NOMO-1 treated with DMSO at 0.1 percent for 48 hours (cell line): ENCODE measurements around the gene GPC1.

Experiments
- DNase-seq: peaks from one replicate; lab custom pipeline; 2025; ENCODE audit not compliant: unreplicated experiment; lab: John Stamatoyannopoulos, UW

Gene GPC1

DNA sequence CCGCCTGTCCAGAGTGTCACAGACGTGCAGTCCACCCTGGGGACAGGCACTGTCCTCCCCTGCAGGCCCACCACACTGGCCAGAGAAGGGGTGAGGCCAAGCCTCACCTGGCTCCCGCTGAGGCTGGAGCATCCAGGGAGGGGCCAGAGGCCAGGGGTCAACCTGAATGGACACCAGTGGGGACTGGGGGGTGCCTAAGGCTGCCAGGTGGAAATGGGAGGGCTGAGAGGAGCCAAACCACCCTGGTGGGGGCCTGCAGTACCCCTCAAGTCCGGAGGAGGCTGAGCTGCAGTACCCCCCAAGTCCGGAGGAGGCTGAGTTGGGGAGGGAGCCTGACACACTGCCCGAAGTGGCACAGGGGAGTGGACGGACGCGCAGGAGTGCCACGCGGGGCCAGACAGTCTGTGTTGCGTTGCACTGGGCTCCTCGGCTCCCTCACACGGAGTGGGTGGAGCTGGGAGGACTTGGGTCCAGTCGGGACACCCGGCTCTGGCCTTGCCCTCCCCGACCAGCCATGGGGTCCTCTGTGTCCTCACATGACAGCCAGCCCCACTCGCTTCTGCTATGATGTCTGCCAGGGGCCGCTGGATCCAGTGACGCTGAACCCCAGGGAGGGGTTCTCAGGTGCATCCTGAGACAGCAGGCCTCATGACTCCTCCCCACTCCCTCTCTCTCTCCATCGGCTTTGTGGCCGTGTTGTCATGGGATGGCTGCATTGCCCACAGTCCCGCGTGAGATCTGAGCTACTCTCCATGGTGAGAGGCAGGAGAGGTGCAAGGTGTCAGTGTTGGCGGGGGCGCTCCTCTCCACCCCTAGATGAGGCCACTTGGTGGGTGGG lies 22.3 kb upstream of the GPC1 start:
- no peak for DNase-seq

DNA sequence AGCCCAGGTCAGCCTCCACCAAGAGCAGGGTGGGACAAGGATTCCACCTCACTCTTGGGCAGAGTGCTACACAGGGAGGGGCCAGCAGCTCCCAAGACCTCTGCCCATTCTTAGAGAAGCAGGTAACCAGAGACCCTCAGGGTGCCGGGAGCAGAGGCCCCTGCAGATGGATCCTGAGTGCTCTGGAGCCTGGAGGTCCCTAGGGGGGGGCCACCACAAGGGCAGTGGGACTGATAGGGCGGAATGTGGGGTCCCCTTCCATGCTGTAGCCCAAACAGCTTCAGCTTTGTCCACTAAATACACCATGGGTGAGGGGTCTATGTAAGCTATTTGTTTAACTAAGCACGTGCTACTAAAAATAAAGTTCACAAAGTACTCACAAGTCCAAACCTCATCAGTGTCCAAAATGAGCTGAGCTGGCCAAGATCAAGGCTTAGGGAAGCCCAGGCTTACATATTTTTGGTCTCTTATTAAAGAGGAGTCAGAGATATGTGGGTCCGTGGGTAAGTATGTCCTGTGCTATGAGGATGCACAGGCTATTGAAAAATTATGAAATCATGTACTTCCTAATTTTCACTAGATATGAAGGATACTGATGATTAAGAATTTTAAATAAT lies 21.5 kb upstream of the GPC1 start:
- DNase-seq: no peak

DNA sequence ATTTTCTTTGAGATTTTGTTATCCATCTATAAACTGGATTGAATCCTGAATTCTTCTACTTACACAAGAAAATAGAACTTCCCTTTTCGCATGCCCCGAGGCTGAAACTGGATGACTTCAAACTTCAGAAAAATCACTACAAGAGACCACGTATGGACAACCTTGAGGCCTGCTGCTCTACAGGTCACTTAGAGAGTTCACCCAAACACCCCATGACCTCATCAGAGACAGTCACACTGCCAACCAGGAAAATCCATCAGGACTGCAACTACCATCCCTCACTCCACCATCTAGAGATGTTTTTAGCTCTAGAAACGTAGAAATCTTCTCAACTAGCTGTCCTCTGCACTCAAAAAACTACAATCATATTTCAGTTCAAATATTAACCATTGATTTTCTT lies 18.6 kb upstream of the GPC1 start:
- no peak for DNase-seq

DNA sequence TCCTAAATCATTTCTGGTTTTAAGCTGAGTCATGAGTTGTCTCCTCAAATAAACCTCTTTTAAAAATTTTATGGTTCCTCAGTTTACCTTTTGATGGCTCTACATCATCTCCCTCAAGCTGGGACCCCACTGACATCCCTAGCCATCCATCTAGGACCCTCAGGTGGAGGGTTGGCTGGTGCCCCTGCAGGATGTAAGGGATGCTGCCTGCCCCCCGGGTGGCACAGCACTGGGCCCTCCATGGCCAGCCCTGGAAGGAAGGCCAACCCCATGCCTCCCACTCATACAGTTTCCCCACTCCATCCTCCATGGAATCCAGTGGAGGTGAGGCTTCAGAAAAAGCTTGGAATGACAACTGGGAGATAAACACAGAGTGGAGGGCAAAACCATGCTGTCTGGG lies 17.2 kb upstream of the GPC1 start:
- DNase-seq: no peak

DNA sequence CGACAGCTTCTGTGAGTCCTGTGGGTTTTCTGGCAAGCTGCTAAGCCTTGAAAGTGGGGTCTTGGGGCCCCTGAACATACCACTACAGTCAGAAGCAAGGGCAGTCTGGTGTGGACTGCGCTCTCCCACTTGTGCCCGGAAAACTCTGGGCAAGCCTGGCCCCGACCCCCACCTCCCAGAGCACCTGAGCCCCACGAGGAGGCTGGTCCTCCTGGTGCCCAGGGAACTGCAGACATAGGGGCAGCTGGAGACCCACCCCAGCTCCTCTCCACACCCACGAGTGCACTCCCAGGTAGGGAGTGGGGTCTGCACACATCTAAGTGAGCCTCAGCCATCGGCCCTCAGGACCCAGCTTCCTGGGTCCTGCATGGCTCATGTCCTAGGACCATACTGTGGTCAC lies 16.2 kb upstream of the GPC1 start:
- no peak for DNase-seq

DNA sequence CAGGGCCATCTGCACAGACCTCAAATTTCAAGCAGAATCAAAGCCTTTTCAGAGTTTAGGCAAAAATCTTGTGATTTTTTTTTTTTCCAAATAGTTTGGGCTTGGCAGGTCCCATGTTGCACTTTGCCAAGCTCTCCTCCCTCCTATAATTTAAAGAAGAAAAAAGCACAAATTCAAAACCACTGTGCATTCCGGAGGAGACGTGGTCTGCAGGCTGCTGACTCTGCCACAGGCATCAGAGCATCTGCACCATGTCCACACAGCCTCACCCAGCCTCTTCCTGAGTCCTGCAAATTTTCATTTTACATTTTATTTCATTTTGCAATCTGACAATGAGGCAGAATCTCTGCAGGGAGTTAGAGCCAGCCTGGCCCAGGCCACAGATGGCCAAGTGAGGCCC lies 15.7 kb upstream of the GPC1 start:
- no peak for DNase-seq

DNA sequence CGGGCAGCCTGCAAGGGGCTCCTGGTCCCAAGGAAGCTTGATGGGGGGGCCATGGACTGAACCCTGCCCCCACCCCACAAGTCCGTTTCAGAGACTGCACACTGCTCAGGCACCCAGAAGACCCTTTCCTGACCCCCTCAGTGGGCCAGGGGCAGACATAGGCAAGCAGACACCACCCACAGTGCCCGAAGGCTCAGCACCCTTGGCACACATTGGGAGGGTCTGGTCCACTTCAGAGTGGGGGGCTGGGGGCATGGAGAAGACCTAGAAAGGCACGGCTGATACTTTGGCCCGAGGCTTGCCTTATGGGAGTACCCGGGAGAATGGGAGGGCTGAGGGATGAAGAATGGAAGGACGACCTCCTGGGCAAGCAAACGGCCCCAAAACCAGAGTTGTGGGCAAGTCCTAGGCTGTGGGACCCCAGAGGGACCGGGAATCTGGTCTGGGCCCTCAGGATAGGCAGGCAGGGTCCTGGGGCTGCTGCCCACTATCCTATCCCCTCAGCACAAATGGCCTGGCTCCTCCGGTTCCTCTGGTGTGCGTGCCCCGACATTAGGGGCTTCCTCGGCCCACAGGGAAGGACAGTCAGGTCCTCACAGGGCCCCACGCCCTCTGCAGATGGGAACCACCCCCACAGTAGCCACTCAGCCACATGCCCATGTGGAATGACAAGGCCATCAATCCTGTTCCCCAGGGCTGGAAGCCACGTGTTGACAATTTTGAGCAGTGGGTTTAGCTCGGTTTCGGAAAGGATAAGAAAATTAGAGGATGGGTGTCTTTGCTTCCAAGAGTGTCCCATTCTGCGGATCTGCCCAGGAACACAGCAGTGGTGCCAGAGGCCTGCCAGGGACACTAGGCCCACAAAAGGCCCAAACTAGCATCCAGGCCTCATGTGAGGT lies 15.0 kb upstream of the GPC1 start:
- no peak for DNase-seq

DNA sequence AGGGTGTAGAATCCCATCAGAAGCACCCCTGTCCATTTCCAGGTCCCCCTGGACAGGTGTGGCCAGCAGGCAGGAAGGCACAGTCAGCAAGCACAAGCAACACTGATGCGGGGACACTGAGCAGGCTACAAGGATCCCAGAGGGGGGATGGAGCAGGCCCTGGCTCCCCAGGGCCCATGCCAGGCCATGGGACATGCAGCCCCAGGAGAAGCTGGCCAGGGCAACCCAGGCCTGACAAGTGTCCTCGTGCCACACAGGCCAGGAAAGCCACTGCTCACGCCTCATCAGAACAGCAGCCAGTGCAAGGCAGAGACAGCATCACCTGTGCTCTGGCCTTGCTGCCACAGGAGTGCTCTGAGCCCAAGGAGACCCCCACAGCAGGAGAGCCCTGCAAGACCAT lies 14.1 kb upstream of the GPC1 start:
- no peak for DNase-seq

DNA sequence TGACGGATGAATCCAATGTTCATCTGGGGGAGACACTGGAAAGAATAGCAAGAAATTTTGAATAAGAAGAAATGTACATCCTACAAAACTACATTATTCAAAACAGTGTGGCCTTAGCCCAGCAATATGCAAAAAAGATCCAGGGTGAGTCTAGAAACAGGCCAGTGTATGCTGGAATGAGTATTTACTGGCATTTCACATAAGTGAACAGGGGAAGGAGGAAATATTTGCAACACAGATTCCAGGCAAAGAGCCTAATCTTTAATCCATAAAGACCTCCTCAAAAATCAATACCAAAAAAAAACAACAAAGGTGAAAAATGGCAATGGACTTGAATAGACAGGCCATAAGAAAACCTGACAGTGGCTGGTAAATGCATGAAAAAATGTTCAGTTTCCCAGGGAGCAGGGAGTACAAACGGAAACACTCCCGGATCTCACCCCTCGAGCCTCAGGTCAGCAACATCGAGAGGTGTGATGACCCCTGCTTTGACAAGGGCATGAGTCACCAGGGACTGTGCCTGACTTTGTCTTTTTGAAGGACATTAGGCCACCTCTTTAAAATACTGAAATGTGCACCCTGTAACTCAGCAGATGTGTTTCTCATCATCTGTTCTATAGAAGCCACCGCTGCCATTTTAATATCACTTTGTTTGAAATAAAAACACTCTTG lies 12.7 kb upstream of the GPC1 start:
- no peak for DNase-seq

DNA sequence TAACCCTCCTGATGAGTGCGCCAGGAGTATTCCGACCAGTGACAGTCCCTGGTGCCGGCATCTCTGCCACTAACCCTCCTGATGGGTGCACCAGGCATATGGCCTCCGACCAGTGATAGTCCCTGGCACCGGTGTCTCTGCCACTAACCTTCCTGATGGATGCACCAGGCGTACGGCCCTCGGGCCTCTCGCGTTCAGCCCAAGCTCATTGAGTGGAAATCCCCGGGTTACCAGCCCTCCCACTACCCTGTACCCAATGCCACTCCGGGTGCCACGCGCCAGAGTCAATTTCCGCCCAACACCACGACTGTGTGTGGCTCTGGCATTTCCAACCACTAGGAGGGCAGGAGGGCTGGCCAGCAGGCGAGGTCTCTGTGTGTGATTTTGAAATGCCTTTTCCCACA lies 11.7 kb upstream of the GPC1 start:
- no peak for DNase-seq

DNA sequence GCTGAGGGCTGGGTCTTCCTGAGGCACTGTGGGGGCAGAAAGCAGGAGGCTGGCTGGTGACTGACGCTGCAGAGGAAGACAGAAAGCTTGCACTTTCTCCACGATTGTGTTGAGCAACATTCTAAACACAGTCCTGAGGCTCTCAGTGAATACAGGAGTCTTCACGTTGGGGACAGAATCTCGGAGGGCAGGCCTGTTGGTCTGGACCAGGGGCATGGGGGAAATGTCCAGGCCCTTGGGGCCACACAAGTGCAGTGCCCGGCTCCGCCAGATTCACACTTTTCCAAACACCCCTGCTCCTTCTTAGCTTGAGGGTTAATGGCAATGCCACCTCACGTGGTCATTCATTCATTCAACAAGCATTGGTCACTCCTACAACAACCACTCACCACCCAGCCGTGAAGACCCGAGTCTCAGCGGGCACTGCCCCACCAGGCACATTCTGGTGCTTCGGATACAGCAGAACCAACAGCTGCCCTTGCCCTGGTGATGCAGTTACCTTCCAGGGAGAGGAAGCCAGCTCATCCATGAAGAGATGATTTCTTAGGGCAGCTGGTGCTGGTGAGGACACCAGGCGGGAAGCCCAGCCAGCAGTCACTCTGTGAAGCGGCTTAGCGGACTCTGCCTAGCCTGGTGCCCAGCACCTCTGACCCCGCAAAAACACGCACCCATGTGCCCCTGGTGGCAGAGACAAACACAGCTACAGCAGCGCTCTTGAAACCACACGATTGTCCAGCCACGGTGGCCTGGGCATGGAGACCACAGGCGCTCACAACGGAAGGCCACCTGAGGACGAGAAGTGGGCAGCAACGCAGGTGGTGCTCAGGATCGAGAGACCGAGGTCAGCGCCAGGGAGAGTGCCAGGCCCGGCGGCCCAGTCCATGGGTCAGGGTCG lies 10.9 kb upstream of the GPC1 start:
- no peak for DNase-seq

DNA sequence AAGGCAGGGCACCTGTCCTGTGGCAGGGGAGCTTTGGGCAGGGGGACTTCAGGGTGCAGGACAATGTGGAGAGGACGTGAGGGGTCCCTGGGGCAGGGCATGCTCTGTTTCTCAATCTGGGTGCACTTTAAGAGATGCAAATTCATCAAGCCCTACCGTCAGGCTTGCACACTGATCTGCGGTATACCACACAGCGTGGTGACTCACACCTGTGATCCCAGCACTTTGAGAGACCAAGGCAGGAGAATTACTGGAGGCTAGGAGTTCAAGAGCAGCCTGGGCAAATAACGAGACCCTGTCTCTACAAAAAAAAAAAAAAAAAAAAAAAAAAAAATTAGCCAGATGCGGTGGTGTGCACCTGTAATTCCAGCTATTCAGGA lies 10.2 kb upstream of the GPC1 start:
- no peak for DNase-seq

DNA sequence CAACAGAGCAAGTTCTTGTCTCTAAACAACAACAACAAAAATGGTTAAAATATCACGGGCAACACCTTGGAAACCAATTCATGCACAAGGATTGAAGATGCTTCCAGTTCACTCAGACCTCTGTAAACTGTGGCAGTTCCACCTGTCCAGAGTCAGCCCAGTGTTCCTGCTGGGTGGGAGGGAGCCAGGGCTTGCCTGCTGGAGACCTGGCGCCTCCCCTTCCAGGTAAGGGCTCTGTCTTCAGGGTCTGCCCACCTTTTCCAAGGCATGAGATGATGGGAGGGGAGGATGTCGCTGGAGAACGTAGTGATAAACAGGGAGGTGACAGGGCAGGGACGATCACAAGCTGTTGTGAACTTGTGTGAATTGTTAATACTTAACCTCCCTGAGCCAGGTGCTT lies 9.8 kb upstream of the GPC1 start:
- no peak for DNase-seq

DNA sequence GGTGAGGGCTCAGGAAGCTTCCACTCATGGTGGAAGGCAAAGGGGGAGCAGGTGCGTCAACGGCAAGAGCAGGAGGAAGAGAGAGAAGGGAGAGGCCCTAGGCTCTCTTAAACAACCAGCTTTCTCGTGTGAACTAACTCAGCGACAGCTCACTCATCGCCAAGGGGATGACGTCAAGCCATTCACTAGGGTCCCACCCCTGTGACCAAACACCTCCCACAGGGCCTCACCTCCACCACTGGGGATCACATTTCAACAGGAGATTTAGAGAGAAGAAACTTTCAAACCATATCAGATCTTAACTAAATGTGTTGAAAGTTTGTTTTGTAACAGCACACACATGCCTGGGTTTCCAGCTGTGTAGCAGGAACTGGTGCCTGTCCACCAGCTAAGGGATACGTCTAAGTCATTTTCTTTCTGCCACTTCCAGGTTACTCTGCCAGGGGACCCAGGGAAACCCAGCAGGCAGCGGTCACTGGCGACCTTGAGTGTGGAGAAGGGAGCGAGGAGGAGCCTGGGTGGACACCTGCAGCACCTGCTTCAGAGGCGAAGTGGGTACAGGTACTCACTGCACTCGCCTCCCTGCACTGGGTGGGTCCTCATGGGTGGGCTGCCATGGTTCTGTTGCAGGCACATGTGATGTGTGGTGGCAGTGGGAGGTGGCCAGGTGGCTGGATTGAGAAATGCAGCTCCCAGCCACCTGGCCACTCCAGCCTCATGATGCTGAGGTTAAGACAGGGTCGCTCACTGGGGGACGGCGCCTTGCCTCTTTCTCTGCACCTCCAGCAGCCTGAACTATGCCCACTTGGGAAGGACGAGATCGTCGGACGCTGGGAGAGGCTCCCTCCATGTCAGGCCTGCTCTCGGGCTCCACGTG lies 8.4 kb upstream of the GPC1 start:
- no peak for DNase-seq

DNA sequence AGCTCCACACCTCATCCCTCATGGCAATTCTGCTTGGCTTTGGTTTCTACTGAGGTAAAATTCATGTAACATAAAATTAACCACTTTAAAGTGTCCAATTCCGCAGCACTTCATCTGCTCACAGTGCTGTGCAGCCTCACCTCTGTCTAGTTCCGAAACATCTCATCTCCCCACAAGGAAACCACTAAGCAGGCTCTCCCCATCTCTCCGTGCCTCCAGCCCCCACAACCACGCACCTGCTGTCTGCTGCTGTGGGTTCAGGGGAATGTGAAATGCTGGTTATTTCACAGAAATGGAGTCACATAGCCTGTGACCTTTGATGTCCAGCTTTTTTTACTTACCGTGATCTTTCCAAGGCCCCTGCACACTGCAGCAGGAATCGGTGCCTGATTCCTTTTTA lies 7.7 kb upstream of the GPC1 start:
- no peak for DNase-seq

DNA sequence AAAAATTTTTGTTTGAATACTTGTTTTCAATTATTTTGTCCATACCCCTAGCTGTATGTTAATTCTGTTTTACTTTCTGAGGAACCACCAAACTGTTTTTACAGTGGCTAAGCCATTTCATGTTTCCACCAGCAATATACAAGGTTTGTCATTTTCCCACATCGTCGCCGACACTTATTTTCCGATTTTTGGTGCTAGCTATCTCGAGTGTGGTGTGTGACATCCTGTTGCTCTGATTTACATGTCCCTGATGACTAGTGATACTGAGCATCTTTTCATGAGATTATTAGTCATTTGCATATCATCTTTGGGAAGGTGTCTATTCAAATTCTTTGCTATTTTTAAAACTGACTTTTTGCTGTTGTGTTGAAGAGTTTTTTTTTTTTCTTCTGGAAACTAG lies 7.2 kb upstream of the GPC1 start:
- DNase-seq: no peak

DNA sequence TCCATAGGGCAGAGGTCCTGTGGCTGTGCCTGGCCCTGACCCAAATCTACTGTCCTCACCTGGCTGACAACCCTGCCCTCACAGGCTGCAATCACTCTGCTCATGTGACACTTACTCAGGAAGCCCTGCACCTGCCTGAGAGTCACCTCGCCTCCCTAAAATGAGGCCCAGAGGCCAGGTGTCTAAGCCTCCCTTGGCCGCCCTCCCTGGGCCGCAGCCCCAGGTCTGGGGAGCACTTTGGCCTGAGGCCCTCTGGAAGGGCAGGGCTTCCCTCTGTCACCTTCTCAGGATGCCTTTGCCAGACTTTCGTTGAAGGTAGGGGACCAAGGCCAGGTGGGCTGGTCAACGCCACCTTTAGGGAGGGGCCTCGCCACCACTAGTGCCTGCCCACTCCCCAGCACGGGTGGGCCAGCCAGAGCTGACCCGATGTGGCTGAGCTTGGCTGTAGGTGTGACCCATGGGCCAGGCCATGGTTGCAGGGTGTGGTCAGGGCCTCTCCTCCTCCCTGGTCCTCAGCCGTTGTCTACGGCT lies 6.1 kb upstream of the GPC1 start:
- no peak for DNase-seq

DNA sequence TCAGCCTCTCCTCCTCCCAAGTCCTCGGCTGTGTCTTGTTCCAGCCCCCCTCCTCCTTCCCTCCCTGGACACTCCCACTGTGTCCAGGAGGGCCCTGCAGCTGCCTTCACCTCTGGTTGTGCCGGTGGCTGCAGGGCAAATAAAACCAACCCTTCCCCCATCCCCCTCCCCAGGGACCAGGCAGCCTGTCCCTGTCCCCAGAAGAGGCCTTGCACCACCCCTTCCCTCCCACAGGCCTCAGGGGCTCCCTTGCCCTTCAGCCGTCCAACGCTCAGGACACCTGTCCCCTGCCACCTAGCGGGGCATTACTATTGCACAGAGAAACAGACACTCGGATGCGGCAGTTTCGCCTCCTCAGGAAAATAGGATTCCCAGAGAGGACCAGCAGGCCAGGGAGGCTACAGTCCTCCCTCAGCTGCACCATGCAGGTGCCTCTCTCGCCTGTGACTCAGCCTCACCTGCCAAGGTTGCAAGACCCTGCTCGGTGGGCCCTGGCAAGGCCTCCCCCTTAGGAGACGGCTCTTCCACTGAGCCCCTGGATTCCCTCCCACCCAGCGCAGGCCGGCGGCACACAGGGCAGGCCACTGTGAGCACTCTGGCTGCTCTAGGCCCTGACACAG lies 5.5 kb upstream of the GPC1 start:
- no peak for DNase-seq

DNA sequence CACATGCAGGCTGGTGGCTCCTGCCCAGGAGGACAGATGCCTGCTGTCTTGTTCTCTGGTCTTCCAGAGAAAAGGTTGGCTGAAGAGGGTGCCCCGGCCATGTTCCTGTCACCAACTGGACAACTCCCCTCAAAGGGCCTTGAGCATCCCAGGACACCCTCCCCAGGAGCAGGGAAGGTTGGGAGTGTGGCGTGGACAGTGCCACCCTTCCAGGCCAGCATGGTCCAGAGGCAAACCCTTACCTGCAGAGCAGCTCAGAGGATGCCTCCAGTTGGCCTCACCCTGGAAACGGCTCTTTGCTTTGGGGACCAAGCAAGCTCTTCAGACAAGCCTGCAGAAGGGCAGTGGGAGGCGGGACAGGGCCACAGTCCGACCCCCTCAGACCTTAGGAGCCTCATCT lies 4.9 kb upstream of the GPC1 start:
- no peak for DNase-seq
